ENCODE measurements around the gene CYP24A1.

GRCh38 chr20:54163402-54163801, 10.4 kb downstream of the CYP24A1 start:
- no peak for TF ChIP-seq CTCF (optimal IDR thresholded peaks at IDR 0.05 in 1 of 3, IDR thresholded peaks at IDR 0.05 in 1 of 3, conservative IDR thresholded peaks at IDR 0.05 in 1 of 3; ENCODE audit: extremely low read depth in 1 of 3, insufficient read depth in 2 of 3, low read length in 3 of 3)
- no peak for TF ChIP-seq EZH2 (IDR thresholded peaks at IDR 0.05; ENCODE audit: low read length)
